A549 (cell line): ENCODE measurements around the gene ZBED5. TPM values are rescaled to one million over a fixed set of nuclear protein-coding genes. Genes with fewer than 3 reads are reported as not detected.

Experiments used
- ATAC-seq, 2 experiments: fragments of 200-7000 bp in 1 of 2; fragments of >200 bp in 1 of 2; cut with Nextera tagmentation in 1 of 2; cut with Tn5 transposase in 1 of 2; 3 replicates each; pipeline versions ENCODE4 v1.8.0 to v1.9.1; 2018 to 2020; ENCODE audit warnings: mild to moderate bottlenecking in 1 of 2, moderate library complexity in 1 of 2
- CTCF ChIA-PET: fragments of 300-600 bp; sonication (Branson Sonifier 250); formaldehyde crosslinking; extraction: SDS; loops from one replicate; lab custom pipeline; 2021; ENCODE audit warnings: antibody characterized with exemption, inconsistent platforms; lab: Yijun Ruan, JAX
- POLR2A ChIA-PET: fragments of 350-600 bp; formaldehyde crosslinking; extraction: SDS; loops from one replicate; lab custom pipeline; 2021; ENCODE audit warnings: antibody characterized with exemption, inconsistent platforms; lab: Yijun Ruan, JAX
- DNase-seq, 2 experiments: peaks; one replicate each; pipeline versions ENCODE4 v3.0.0 to v3.0.0-alpha.2; 2011 to 2016; ENCODE audit warnings: low read depth in 1 of 2, low spot score in 1 of 2
- FAIRE-seq: peaks from 2 replicates; lab custom pipeline; 2011; peaks lifted over from hg19 to GRCh38; lab: Jason Lieb, UNC
- H3K27ac ChIP-seq, 2 experiments: fragments of >200 bp; sonication (Bioruptor Twin); formaldehyde crosslinking; 3 replicates each; pipeline ENCODE4 v1.5.1; 2016 to 2017
- H3K4me1 ChIP-seq: fragments of >200 bp; sonication (Bioruptor Twin); formaldehyde crosslinking; 3 replicates; pipeline ENCODE4 v1.6.1; 2016
- H3K4me2 ChIP-seq: fragments of >200 bp; sonication (Bioruptor Twin); formaldehyde crosslinking; 3 replicates; pipeline ENCODE4 v1.6.1; 2016
- H3K4me3 ChIP-seq: fragments of >200 bp; sonication (Bioruptor Twin); formaldehyde crosslinking; 3 replicates; pipeline ENCODE4 v1.5.1; 2016
- H3K9me3 ChIP-seq: fragments of >200 bp; sonication (Bioruptor Twin); formaldehyde crosslinking; 3 replicates; pipeline ENCODE4 v1.6.1; 2016
- BHLHE40 ChIP-seq: IDR thresholded peaks from 2 replicates; pipeline ENCODE4 v1.6.1; 2012; ENCODE audit warnings: low read depth, low read length, inconsistent platforms
- CBX2 ChIP-seq: fragments of 200-600 bp; sonication (generic); IDR thresholded peaks from 2 replicates; pipeline ENCODE4 v1.6.1; 2016; ENCODE audit warnings: low read depth, mild to moderate bottlenecking, borderline replicate concordance
- CBX8 ChIP-seq: fragments of 200-600 bp; sonication (generic); IDR thresholded peaks from 2 replicates; pipeline ENCODE4 v1.6.1; 2016
- CEBPB ChIP-seq, 2 experiments: fragments of >200 bp in 1 of 2; sonication (Bioruptor Twin) in 1 of 2; formaldehyde crosslinking in 1 of 2; IDR thresholded peaks; 2 replicates each; pipeline ENCODE4 v1.6.1; 2012 to 2016
- CHD2 ChIP-seq: fragments of 150-350 bp; IDR thresholded peaks from 2 replicates; pipeline ENCODE4 v1.6.1; 2014; ENCODE audit warnings: low read length; ENCODE audit not compliant: partially characterized antibody
- CHD4 ChIP-seq: fragments of 200-600 bp; sonication (generic); IDR thresholded peaks from 2 replicates; pipeline ENCODE4 v1.6.1; 2016; ENCODE audit warnings: antibody characterized with exemption, mild to moderate bottlenecking, borderline replicate concordance
- EHF ChIP-seq: fragments of 250-450 bp; sonication (Bioruptor Pico); IDR thresholded peaks from 2 replicates; pipeline ENCODE4 v1.5.0; 2020; ENCODE audit warnings: mild to moderate bottlenecking
- HOXB5 ChIP-seq: fragments of 250-450 bp; sonication (Bioruptor Pico); IDR thresholded peaks from 2 replicates; pipeline ENCODE4 v1.5.0; 2020; ENCODE audit warnings: mild to moderate bottlenecking, moderate library complexity
- JUN ChIP-seq, 2 experiments: fragments of >200 bp; sonication (Bioruptor Twin); formaldehyde crosslinking; IDR thresholded peaks; 2 replicates in 1 of 2; 3 replicates in 1 of 2; pipeline ENCODE4 v1.6.1; 2016 to 2017
- KDM1A ChIP-seq: fragments of 200-600 bp; sonication (generic); IDR thresholded peaks from 2 replicates; pipeline ENCODE4 v1.6.1; 2016; ENCODE audit warnings: low read depth, mild to moderate bottlenecking
- MAZ ChIP-seq: fragments of 150-350 bp; IDR thresholded peaks from 2 replicates; pipeline ENCODE4 v1.6.1; 2014; ENCODE audit warnings: antibody characterized with exemption, low read depth, low read length, borderline replicate concordance
- MYC ChIP-seq: IDR thresholded peaks from 2 replicates; pipeline ENCODE4 v1.6.1; 2012; ENCODE audit warnings: mild to moderate bottlenecking, inconsistent platforms, low read length, improper control_type of control experiment, borderline replicate concordance
- POLR2A ChIP-seq: IDR thresholded peaks from 2 replicates; pipeline ENCODE4 v1.6.1; 2012; ENCODE audit warnings: mild to moderate bottlenecking, low read length
- ZC3H11A ChIP-seq: fragments of 450-650 bp; IDR thresholded peaks from 2 replicates; pipeline ENCODE4 v1.6.1; 2014; ENCODE audit warnings: antibody characterized with exemption, mild to moderate bottlenecking
- ZFP36 ChIP-seq: fragments of 450-650 bp; IDR thresholded peaks from 2 replicates; pipeline ENCODE4 v1.6.1; 2014; ENCODE audit warnings: borderline replicate concordance; ENCODE audit not compliant: partially characterized antibody
- WGBS: methylation state at CpG from one replicate; pipeline ENCODE4 v1.1.6; 2017; ENCODE audit errors: missing lambda C conversion rate; 5-methylcytosine and 5-hydroxymethylcytosine counted together
- polyA plus RNA-seq, 4 experiments: library from polyadenylated mRNA; depleted of rRNA in 3 of 4; stranded (reverse); fragments of >200 nt; fragmentation: RNase III in 1 of 4; extraction: RNeasy Plus Mini Kit Qiagen cat#74134 plus additional on column Dnase treatment in 1 of 4; gene quantifications; 2 replicates in 3 of 4; 3 replicates in 1 of 4; pipeline ENCODE4 v1.2.3, GENCODE V29; 2011 to 2017
- TF ChIP-seq, protein P1 (sequence below): fragments of 450-650 bp; IDR thresholded peaks from 2 replicates; pipeline ENCODE4 v1.6.1; 2014; ENCODE audit warnings: antibody characterized with exemption
- TF ChIP-seq, protein P2 (sequence below): IDR thresholded peaks from 2 replicates; pipeline ENCODE4 v1.6.1; 2012
- TF ChIP-seq, protein P3 (sequence below): fragments of >200 bp; sonication (Bioruptor Twin); formaldehyde crosslinking; IDR thresholded peaks from 3 replicates; pipeline ENCODE4 v1.6.1; 2016
- TF ChIP-seq, protein P4 (sequence below): IDR thresholded peaks from 2 replicates; pipeline ENCODE4 v1.6.1; 2012
- TF ChIP-seq, protein P5 (sequence below): IDR thresholded peaks from 2 replicates; pipeline ENCODE4 v1.6.1; 2012; ENCODE audit warnings: low read depth, borderline replicate concordance

ZBED5 gene
- polyA plus RNA-seq, 2 of the 4 experiments (the other 2 are of a cell fraction), result 60.6 to 132 TPM

DNA sequence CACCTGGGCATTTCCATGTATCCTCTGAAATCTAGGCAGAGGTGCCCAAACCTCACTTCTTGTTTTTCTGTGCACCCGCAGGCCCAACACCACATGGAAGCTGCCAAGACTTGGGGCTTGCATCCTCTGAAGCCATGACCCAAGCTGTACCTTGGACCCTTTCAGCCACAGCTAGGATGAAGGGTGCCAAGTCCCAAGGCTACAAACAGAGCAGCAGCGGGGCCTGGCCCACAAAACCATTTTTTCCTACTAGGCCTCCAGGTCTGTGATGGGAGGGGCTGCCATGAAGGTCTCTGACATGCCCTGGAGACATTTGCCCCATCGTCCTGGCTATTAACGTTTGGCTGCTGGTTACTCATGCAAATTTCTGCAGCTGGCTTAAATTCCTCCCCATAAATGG is 28.7 kb downstream of the ZBED5 start:
- H3K27ac ChIP-seq, result no peak overlapping the region
- FAIRE-seq (no peak), DNase-seq (no peak), ATAC-seq (no peak)
- H3K4me3 ChIP-seq, result no peak overlapping the region
- H3K4me2 ChIP-seq, result no peak overlapping the region
- no peaks in the 10 kb centered on the region for H3K9me3 ChIP-seq
- 70% methylated on average over 4 of the region's 4 CpGs for WGBS
- H3K4me1 ChIP-seq, result no peaks in the 10 kb centered on the region
- ChIA-PET CTCF (interaction anchor here (1.2 kb wide), 1 partner anchor 10 kb away, joined by 3 read pairs; no protein-coding TSS in a partner anchor), POLR2A (interaction anchor here (4.2 kb wide), 1 partner anchor 20 kb away, joined by 15 read pairs; the partner anchor contains the start of gene EIF4G2)
- TF ChIP-seq, protein P1, sequence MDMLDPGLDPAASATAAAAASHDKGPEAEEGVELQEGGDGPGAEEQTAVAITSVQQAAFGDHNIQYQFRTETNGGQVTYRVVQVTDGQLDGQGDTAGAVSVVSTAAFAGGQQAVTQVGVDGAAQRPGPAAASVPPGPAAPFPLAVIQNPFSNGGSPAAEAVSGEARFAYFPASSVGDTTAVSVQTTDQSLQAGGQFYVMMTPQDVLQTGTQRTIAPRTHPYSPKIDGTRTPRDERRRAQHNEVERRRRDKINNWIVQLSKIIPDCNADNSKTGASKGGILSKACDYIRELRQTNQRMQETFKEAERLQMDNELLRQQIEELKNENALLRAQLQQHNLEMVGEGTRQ, result no peak
- TF ChIP-seq JUN (IDR thresholded peaks at IDR 0.05) (no peak), KDM1A (no peak), BHLHE40 (no peak), EHF (CRISPR knock-in tag) (no peak), ZFP36 (no peak)
- TF ChIP-seq, protein P2, sequence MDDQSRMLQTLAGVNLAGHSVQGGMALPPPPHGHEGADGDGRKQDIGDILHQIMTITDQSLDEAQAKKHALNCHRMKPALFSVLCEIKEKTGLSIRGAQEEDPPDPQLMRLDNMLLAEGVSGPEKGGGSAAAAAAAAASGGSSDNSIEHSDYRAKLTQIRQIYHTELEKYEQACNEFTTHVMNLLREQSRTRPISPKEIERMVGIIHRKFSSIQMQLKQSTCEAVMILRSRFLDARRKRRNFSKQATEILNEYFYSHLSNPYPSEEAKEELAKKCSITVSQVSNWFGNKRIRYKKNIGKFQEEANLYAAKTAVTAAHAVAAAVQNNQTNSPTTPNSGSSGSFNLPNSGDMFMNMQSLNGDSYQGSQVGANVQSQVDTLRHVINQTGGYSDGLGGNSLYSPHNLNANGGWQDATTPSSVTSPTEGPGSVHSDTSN, result no peak
- TF ChIP-seq, all 56 proteins: peak for 0

DNA sequence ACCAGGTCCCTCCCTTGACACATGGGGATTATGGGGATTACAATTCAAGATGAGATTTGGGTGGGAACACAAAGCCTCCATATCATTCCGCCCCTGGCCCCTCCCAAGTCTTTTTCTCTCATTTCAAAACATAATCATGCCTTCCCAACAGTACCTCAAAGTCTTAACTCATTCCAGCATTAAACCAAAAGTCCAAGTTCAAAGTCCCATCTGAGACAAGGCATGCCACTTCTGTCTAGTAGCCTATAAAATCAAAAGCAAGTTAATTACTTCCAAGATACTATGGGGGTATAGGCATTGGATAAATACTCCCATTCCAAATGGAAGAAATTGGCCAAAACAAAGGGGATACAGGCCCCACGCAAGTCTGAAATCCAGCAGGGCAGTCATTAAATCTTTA is 29.5 kb downstream of the ZBED5 start:
- 61% methylated on average over 2 of the region's 2 CpGs for WGBS
- TF ChIP-seq POLR2A, result no peak
- TF ChIP-seq, protein P3, sequence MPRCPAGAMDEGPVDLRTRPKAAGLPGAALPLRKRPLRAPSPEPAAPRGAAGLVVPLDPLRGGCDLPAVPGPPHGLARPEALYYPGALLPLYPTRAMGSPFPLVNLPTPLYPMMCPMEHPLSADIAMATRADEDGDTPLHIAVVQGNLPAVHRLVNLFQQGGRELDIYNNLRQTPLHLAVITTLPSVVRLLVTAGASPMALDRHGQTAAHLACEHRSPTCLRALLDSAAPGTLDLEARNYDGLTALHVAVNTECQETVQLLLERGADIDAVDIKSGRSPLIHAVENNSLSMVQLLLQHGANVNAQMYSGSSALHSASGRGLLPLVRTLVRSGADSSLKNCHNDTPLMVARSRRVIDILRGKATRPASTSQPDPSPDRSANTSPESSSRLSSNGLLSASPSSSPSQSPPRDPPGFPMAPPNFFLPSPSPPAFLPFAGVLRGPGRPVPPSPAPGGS, result no peak
- TF ChIP-seq BHLHE40, result no peak
- no peak for TF ChIP-seq CHD2
- TF ChIP-seq ZC3H11A, result no peak
- TF ChIP-seq, protein P4, sequence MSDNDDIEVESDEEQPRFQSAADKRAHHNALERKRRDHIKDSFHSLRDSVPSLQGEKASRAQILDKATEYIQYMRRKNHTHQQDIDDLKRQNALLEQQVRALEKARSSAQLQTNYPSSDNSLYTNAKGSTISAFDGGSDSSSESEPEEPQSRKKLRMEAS, result no peak
- TF ChIP-seq JUN (IDR thresholded peaks at IDR 0.05), result no peak
- no peak for TF ChIP-seq CBX8
- Histone ChIP-seq H3K4me1 (no peaks in the 10 kb centered on the region), H3K27ac (no peak overlapping the region), H3K4me3 (no peak overlapping the region), H3K9me3 (no peaks in the 10 kb centered on the region), H3K4me2 (no peak overlapping the region)
- DNase-seq (no peak), ATAC-seq (no peak), FAIRE-seq (no peak)
- ChIA-PET POLR2A (interaction anchor here (4.2 kb wide), 1 partner anchor 19 kb away, joined by 15 read pairs; the partner anchor contains the start of gene EIF4G2), CTCF (interaction anchor here (1.2 kb wide), 1 partner anchor 10 kb away, joined by 3 read pairs; no protein-coding TSS in a partner anchor)

DNA sequence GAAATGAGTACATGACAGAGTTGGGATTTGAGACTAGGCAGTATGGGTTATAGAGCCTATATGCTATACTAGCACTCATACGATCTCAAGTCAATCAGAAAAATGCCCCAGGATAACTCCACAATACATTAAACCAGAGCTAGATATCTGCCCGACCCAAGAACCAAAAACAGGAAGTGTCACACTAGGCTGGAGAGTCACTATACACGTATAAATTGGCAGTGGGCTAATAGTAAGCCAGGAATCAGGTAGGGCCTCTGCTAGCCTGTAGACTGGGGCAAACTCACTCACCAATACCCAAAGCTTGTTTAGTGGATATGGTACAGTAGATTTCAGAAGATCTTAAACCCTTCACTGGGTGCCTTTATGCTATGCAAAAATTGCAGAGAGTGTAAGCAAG is 33.0 kb downstream of the ZBED5 start:
- FAIRE-seq (no peak), DNase-seq (no peak), ATAC-seq (no peak)
- POLR2A ChIA-PET, result no interaction called here
- no peak overlapping the region for H3K4me2 ChIP-seq
- H3K9me3 ChIP-seq, result no peaks in the 10 kb centered on the region
- CTCF ChIA-PET, result interaction anchor here (1.0 to 1.6 kb wide), 2 partner anchors 13 to 33 kb away, joined by 3 to 4 read pairs; no protein-coding TSS in a partner anchor
- no peaks in the 10 kb centered on the region for H3K4me1 ChIP-seq
- TF ChIP-seq CBX8 (no peak), MAZ (no peak), HOXB5 (CRISPR knock-in tag) (no peak), CEBPB (IDR thresholded peaks at IDR 0.05) (no peak), CHD4 (no peak), MYC (no peak), CBX2 (no peak)
- TF ChIP-seq, protein P5, sequence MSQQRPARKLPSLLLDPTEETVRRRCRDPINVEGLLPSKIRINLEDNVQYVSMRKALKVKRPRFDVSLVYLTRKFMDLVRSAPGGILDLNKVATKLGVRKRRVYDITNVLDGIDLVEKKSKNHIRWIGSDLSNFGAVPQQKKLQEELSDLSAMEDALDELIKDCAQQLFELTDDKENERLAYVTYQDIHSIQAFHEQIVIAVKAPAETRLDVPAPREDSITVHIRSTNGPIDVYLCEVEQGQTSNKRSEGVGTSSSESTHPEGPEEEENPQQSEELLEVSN, result no peak
- TF ChIP-seq, protein P1, result no peak
- H3K4me3 ChIP-seq, result no peak overlapping the region
- H3K27ac ChIP-seq, result no peak overlapping the region
- 82% methylated on average over 3 of the region's 3 CpGs for WGBS
